HG03565 (cell line): ENCODE data around the gene AKAP12.
A peak's percentile ranks its signal among the peaks of the same experiment; 100 is the strongest.
"Not testable (repeated sequence)": the region's sequence is repeated elsewhere in the genome, so short reads cannot be mapped to it uniquely, and the experiment has no call there.

Source experiments
- ATAC-seq: cut with Tn5 transposase; IDR thresholded peaks from one replicate; pipeline ENCODE4 v1.9.1; 2021; ENCODE audit warnings: mild to moderate bottlenecking, moderate library complexity; ENCODE audit not compliant: unreplicated experiment

AKAP12 gene

GRCh38 chr6:151375833-151376232 lies 136.1 kb downstream of the AKAP12 start:
- no peak for ATAC-seq

- ATAC-seq: peak; percentile 36
These were observed 136.7 kb downstream of the AKAP12 start for GRCh38 chr6:151376440-151376839.

- no peak for ATAC-seq
These were observed 137.3 kb downstream of the AKAP12 start for GRCh38 chr6:151377095-151377494.

- peak; percentile 34 for ATAC-seq
These were observed 140.4 kb downstream of the AKAP12 start for GRCh38 chr6:151379933-151380847.

- ATAC-seq: no peak
These were observed 141.1 kb downstream of the AKAP12 start for GRCh38 chr6:151380848-151381205.

- no peak for ATAC-seq
These were observed 142.0 kb downstream of the AKAP12 start for GRCh38 chr6:151381722-151382121.

GRCh38 chr6:151382631-151383030 lies 142.9 kb downstream of the AKAP12 start:
- not testable (repeated sequence) for ATAC-seq

GRCh38 chr6:151384151-151384550 lies 144.4 kb downstream of the AKAP12 start:
- ATAC-seq: no peak

- no peak for ATAC-seq
These were observed 145.4 kb downstream of the AKAP12 start for GRCh38 chr6:151385177-151385576.

- no peak for ATAC-seq
These were observed 147.6 kb downstream of the AKAP12 start for GRCh38 chr6:151387175-151387970.

GRCh38 chr6:151388236-151388635 lies 148.5 kb downstream of the AKAP12 start:
- ATAC-seq: no peak

- no peak for ATAC-seq
These were observed 149.3 kb downstream of the AKAP12 start for GRCh38 chr6:151388997-151389617.

GRCh38 chr6:151389618-151390275 lies 150.0 kb downstream of the AKAP12 start:
- ATAC-seq: peak; percentile 52

- ATAC-seq: peak; percentile 75
These were observed 150.6 kb downstream of the AKAP12 start for GRCh38 chr6:151390276-151390850.

GRCh38 chr6:151390851-151391470 lies 151.2 kb downstream of the AKAP12 start:
- ATAC-seq: no peak

GRCh38 chr6:151391471-151392413 lies 152.0 kb downstream of the AKAP12 start, which contains the start of gene ZBTB2:
ZBTB2 (minus strand) TSS chr6:151391559; CDS start chr6:151373637, 17,922 bp downstream.
- ATAC-seq: no peak

- ATAC-seq: no peak
These were observed 152.7 kb downstream of the AKAP12 start for GRCh38 chr6:151392427-151392826.

- ATAC-seq: no peak
These were observed 153.6 kb downstream of the AKAP12 start for GRCh38 chr6:151393410-151393809.

- ATAC-seq: no peak
These were observed 159.9 kb downstream of the AKAP12 start for GRCh38 chr6:151399679-151400078.
